Stimulated activated CD8-positive, alpha-beta memory T cell treated with anti-CD3 and anti-CD28 coated beads, Interleukin-15, amount 100 ng/mL, for 24 hours (primary cell): ENCODE results near the gene PID1.
"Not testable (repeated sequence)": the region's sequence is repeated elsewhere in the genome, so short reads cannot be mapped to it uniquely, and the experiment has no call there.

ENCODE experiments used
- DNase-seq: peaks from one replicate; pipeline ENCODE4 v3.0.0-alpha.2; 2020; ENCODE audit warnings: low read depth

PID1 gene

DNA sequence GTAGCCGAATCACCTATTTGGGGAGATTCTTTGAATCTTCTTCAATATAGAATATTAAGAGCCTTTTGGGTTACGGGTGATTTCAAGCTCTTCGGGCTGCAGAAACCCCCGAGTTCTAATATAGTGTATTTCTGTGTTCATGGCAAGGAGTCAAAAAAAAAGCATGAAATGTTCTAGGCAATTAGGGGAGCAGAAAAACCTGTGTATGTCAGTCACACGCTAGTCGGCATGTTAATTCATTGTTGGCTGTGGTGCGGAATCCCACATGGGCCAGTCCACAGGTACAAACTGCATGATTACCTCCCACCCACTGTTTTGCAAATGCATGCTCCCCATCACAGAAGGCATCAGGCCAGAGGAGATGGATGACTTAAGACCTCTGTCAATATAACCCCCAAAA is 161.9 kb downstream of the PID1 start:
- DNase-seq = no peak

DNA sequence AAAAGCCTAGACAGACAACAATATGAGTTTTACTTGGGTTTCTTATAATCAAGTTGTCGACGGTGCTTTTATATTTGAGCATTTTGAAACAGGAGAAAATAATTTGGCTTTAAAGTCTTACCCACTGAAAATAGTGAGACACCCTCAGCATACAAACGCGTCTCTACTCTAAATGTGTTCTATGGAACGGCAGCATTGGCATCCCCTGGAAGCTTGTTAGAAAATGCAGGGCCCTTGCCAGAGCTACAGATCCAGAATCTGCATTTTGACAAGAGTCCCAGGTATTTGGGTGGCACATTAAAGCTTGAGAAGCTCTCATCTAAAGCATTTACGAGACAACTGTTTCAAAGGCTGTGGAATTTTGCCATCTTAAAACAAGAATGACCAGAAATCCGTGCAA is 163.5 kb downstream of the PID1 start:
- no peak for DNase-seq

DNA sequence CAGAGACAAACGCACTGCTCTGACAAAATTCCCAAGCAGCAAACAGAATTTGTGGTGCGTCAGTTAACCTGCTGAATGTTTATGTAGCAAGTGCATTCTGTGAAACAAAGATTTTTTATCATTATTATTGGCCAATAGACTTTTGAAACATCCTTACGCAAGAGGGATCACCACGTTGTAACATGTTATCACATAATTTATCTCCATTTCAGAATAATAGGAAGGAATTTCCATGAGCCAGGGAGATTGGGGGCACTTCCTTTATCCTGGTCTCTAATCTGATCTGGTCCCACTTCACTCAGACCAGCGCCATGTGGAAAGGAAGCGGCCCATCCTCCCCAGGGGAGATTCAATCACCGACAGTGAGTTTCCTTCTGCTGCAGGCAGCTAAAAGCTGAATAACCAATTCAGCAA is 166.1 kb downstream of the PID1 start:
- no peak for DNase-seq

DNA sequence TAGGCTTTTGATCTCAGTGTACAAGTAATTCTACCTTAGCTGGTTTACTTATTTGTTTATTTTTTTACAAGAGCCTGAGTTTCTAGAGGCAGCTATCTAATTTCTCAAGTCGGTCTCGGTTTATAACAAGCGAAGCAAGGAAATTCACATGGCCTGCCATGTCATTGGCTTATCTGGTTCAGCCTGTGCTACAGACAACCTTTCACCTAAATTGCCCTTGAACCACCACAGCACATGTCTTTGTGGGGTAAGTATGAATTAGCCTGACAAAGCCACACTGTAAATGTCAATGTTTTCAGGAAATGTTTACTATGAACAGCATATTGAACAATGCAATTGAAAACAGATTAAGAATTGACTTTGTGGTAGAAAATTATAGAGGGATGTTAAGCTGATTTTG is 167.1 kb downstream of the PID1 start:
- DNase-seq = no peak

DNA sequence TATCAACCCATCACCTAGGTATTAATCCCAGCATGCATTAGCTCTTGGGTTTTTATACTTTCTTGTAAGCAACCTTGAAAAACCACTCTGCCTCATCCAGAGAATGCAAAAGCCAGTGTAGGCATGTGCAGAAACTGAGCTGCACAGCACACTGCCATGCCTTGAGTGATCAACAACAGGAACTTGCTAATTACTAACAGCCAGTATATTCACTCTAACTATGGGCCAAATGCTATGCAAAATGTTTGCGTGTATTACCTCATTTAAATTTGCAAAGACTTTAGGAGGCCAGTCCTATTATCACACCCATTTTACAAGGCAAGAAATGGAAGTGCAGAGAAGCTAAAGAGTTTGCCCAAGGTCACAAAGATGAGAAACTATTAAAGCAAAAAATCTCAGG is 169.8 kb downstream of the PID1 start:
- DNase-seq = no peak

DNA sequence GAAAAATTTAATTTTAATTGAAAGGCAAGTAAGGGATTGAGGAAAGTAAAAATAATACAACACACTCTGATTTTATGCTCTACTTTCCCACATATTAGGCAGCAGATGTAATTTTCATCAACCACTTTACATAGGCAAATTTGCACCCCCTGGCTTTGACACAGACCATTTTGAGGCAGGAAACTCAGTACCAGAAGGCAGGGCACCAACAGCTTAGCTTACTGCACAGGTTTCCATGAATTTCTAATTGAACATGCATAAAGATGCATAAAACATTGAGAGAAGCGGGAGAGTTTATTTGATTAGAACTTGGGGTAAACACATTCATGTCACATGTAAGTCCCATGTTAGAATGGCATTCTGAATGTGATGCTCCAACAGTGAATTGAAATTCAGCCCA is 171.9 kb downstream of the PID1 start:
- no peak for DNase-seq

DNA sequence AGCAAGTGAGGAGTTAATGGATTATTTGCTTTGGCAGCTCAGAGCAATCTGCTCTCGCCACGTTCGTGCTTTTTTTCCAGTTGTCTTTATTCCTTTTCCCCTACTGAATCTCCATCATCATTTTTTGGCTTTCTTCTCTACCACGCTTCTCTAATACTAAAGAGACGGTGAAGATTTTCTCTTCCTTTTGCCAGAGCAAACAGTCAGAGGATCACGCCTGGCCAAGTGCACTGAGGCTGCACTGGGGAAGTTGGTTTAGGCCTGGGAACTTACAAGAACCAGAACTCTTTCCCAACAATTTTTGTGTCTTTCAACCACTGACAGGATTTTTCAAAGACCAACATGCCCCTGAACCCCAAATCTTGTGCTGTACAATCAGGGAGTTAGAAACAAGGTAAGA is 172.3 kb downstream of the PID1 start:
- no peak for DNase-seq

DNA sequence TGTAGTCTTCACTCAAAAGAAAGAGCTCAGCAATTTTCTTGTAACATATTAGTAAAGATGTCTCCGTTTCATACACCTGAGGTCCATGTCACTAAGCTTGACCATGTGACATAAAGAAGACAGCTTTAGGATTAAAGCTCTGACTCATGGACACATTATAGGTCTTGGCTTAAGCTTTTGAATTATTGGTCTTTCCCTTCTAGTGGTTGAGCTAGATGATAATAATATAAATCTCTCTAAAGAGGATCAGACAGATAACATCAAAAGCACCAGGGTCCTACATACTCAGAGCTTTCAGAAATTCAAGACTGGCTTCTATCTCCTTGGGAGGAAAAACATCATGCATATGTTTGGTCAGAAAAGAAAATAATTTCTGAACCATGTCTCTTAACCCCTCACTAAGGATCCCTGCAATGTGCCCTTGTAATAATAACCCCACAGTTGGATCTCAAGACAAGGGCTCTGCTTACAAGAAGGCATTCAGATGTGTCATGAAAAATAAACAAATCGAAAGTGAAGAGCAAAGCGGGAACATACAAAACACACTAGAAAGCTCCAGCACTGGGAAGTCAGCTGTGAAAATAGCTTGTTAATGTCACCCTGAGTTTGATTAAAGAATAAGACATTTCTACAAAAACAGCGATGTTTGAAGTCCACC is 174.5 kb downstream of the PID1 start:
- no peak for DNase-seq

DNA sequence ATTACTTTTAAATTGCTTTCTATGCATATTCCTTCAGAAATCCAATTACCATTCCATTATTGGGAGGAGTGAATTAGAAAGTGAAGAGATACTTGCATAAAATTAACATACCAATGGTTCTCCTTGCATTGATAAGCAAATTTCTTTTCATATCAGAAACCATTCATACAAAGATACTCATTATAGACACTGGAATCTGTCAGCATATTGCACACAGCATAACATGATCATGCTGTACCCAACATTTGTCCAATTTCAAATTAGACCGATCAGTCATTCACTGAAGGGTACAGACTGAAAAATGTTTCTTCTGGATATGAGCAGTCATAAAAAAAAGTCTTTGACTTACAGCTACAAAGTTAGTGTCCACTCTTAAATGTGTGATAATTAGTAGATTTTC is 175.6 kb downstream of the PID1 start:
- no peak for DNase-seq

DNA sequence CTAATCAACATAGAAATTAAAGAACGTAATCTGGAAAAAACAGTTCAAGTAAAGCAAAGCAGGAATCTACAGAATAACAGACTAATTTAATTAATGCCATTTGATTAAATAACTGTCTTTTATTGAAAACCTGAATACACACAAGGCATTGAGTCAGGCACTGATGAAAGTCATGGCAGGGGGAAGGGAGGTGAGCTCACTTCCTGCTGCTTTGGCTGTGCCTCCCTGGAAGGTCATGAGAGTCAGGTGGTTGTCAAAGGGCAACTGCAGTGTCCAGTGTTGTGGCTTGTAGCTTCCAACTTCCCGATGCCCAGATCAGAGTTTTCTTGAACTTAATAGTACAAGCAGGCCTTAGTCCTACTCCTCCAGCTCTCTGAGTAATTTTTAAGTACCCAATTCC is 180.9 kb downstream of the PID1 start:
- no peak for DNase-seq

DNA sequence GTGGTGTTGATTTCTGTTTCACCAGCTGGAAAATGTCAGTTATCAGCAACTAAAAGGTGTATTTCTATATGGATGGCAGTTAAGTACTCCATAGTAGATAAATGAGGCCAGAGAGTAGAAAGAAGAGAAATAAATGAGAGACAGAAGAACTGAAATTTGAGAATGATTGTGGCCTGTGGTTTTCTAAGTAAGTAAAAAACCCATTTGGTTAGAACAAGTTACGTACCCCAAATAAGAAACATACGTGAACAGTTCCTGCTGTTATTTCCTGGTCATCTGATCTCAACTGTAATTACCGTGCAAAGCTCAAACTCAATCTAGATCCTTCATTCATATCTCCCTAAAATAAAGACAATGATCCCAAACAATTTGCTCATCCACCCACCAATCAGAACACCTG is 181.3 kb downstream of the PID1 start:
- DNase-seq = no peak

DNA sequence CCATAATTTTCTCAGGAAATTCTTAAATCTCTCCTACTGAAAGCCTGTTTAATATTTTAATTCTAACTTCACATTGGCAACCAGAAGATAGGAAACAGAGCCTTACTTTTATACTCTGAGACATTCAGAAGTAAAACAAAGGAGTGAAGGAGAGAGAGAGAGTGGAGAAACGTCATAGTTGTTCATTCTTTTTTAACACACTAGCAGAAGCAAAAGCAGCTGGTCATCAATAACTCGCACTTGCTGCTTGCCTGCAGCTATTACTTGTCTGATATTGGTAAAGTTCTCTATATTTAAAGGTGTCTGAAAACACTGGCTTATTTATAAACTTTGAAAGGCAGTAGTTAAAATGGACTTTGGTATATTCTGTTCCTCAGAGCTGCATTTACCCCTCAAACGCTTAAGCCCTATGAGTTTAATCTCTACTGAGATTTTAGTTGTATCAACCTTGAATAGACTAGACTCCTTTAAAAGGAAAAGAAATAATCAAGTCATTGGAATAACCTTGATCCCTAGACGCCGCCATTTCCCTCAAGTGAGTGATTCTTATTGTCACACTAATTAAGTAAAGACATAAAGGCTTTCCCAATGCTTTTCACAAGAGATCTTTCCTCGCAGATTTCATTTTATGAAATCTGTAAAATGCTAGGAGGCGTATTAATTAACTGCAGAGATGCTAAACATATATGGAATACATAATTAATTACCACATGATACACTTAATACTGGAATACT is 182.0 kb downstream of the PID1 start:
- DNase-seq = no peak

DNA sequence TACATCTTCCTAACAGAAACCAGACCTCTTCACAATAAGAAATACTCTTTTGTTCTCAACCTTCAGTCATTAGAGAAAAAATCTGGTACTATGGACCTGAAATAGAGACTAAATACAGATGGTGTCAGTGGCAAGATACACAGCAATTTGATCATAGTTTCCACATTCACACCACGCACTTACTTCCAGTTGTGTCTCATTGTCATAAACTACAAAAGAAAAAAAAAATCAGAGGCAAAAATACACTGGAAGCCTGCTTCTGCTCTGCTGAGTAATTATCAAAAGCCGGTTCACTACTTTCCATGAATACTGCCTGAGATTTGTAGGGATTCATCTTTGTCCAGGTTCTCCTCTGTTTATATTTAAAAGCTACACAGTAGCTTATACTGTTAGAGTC is 182.6 kb downstream of the PID1 start:
- no peak for DNase-seq

DNA sequence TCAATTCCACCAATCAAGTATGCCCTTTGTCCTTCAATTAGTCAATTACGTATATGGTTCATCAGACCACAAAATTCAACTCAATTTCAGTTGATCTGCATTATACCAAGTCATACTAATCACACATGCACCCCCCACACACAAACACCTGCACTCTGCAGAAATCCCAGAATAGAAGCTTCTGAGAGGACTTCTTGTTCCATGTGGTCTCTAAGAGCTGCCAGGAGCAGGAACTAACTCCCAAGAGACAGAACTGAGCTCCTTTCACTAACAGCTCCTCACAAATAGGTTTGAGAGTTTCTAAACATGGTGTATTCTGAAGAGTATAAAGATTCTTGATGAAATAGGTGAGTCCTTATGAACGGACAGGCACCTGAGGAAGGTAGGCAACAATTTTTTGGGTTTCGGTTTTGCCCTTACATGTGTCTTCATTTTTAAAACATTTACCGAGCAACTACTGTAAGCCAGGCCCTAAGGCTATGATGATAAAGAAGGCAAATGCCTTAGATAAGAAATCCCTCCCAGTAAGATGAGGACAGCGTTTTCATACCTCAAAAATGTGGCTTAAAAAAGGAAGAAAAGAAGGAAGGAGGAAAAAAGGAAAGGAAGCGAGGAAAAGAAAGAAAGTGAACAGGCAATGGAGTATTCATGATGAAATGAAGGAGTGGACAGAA is 183.1 kb downstream of the PID1 start:
- no peak for DNase-seq

DNA sequence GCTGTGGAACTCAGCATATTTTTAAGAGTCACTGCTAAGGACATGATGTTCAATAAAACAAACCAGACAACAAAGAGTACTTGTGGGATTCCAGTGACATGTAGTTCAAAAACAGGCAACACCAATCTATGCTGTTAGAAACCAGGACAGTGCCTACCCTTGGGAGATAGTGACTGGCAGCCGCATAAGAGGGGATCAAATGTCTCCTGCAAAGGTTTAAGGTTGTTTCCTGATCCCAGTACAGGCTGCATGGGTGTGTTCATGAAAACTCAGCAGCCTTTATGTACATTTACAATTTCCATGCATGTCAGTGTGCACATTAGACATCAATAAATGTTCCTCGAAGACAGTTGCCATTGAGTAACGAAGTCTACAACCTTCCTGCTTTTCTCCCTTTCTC is 183.8 kb downstream of the PID1 start:
- no peak for DNase-seq

DNA sequence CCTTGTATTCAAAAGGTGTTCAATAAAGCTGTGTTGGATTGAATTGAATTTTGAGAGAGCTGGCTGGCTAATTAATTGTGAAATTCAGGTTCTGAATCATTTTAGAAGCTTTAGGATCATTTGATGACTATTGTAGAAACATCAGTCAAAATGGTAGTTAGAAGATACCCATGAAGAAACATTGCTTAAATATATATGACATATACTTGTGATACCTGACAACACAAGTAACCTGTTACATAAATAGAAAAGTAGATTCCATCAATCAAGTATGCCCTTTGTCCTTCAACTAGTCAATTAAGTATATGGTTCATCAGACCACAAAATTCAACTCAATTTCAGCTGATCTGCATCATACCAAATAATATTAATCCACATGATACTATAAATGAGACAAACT is 185.6 kb downstream of the PID1 start:
- no peak for DNase-seq

DNA sequence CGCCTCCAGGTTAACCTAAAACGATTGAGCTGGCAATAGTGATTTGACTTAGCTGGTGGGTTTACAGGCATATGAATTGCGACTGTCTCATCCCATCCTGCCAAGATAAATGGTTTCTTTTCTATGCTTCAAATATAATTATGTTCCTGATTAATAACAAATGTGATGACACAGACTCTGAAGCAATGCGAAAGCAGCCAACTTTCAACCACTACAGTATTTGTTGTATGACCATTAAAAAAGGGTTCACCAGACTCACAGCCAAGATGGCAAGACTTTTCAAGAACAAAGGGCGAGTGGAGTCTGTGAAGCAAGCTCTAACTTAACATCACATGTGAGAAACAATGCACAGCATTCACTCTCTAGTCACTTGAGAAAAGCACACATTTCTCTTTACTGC is 186.6 kb downstream of the PID1 start:
- no peak for DNase-seq

DNA sequence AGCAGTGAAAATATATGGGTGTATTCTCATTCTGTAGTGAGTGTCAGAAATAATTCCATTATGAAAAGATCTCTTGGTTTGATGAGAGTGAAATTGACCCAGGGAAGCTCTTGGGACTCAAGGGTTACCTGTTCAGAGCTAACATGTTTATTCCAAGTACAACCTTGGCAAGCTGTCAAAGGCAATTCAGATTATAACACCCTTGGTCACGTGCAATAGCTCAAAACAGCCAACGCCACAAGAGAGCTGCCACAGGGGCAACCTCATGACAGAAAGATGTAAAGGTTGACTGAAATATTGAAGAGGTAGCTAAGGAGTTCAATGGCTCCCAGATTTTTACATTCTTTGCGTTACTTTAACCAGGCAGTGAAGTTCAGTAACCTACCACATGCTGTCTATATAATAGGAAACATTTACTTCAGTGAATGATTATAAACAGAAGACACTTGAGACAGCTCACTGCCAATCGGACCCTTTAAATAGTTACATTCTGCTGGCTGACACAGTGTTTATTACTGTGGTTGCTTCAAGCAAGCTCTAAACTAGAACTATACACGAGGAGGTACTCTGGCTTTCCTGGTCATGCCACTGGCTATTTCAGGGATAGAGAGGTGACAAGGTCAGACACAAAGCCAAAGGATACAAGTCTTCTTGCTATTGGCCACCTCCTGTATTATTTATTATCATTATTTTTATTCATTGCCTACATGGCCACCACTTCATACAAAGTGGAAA is 187.3 kb downstream of the PID1 start:
- no peak for DNase-seq

DNA sequence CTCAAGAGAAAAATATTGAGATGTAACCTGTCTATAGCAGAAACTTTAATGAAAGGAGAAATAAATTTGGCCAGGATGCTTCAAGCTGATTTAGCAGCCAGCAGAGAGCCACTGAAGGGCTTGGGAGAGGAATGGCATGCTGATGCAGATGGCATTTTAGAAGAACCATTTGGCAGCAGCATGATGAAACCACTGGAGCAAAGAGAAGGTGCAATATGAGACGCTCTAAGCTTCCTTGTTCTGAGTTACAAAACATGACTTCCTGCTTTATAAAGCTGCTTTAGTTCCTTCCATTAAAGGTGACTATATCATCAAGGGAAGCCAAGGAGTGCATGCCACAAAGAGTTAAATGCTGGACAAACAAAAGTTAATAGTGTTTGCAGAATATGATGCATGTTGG is 189.7 kb downstream of the PID1 start:
- DNase-seq = no peak

DNA sequence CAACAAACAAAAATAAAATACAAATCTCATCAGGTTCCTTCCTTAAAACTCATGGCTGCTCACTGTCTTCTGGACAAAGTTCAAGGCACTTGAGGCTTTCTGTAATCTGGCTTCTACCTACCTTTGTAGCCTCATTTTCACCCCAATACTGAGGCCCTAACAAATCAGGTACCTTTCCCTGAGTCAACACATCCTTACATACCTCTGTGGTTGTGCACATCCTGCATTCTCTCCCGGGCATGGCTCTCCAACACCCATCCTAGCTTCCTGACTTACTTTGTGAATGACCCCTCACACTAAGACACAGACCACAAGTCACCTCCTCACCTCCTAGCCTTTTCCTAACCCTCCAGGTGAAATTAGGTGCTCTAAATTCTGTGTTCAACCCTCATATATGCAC is 190.9 kb downstream of the PID1 start:
- no peak for DNase-seq

DNA sequence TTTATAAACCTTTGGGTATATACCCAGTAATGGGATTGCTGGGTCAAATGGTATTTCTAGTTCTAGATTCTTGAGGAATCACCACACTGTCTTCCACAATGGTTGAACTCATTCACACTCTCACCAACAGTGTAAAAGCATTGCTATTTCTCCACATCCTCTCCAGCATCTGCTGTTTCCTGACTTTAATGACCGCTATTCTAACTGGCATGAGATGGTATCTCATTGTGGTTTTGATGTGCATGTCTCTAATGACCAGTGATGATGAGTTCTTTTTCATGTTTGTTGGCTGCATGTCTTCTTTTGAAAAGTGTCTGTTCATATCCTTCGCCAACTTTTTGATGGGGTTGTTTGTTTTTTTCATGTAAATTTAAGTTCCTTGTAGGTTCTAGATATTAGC is 194.2 kb downstream of the PID1 start:
- DNase-seq = not testable (repeated sequence)

DNA sequence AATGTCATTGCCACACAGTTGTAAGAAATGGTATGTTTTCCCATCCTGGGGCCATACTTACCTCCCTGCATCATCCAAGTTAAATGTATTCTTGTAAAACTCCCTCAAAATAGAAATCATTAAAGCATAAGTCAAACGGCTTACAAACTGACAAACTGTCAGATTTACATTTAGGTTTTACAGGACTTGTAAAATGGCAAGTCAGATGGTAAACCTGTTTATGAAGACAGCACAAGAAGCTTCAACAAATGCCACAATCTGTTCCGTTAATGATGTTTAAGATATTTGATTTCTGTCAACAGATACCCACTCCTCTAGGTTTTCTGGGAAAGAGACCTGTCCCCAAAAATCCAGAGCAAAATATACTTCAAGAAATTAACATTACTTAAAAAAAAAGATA is 197.2 kb downstream of the PID1 start:
- no peak for DNase-seq
